HG03097 (cell line): ENCODE results near the gene MAP6.
"Not testable (repeated sequence)": the region's sequence is repeated elsewhere in the genome, so short reads cannot be mapped to it uniquely, and the experiment has no call there.

Experiments
- ATAC-seq: cut with Tn5 transposase; IDR thresholded peaks from one replicate; pipeline ENCODE4 v1.9.1; 2021; ENCODE audit not compliant: unreplicated experiment, low FRiP score

The MAP6 gene

GRCh38 chr11:75668451-75669297 lies at the start of gene MAP6:
MAP6 (minus strand) TSS chr11:75669038; CDS start chr11:75668369, 669 bp downstream.
- ATAC-seq, result no peak

- ATAC-seq, result no peak
Measured at GRCh38 chr11:75717608-75718418, 49.0 kb upstream of the MAP6 start, which contains the start of gene MOGAT2. MOGAT2 (plus strand) TSS chr11:75717838; CDS start chr11:75717889, 51 bp downstream.

- ATAC-seq, result no peak
Measured at GRCh38 chr11:75716659-75717058, 47.8 kb upstream of the MAP6 start.

- ATAC-seq, result no peak
Measured at GRCh38 chr11:75715688-75716087, 46.9 kb upstream of the MAP6 start.

- ATAC-seq, result no peak
Measured at GRCh38 chr11:75714211-75714610, 45.4 kb upstream of the MAP6 start.

- no peak for ATAC-seq
Measured at GRCh38 chr11:75706260-75706729, 37.5 kb upstream of the MAP6 start.

GRCh38 chr11:75705541-75705940 lies 36.7 kb upstream of the MAP6 start:
- no peak for ATAC-seq

GRCh38 chr11:75703695-75704237 lies 34.9 kb upstream of the MAP6 start:
- ATAC-seq, result no peak

GRCh38 chr11:75700940-75701339 lies 32.1 kb upstream of the MAP6 start:
- ATAC-seq, result no peak

- ATAC-seq, result no peak
Measured at GRCh38 chr11:75697906-75698581, 29.2 kb upstream of the MAP6 start.

GRCh38 chr11:75691804-75692203 lies 23.0 kb upstream of the MAP6 start:
- no peak for ATAC-seq

GRCh38 chr11:75689863-75690609 lies 21.2 kb upstream of the MAP6 start:
- no peak for ATAC-seq

- not testable (repeated sequence) for ATAC-seq
Measured at GRCh38 chr11:75683856-75684255, 15.0 kb upstream of the MAP6 start.

GRCh38 chr11:75679566-75679965 lies 10.7 kb upstream of the MAP6 start:
- ATAC-seq, result no peak

- no peak for ATAC-seq
Measured at GRCh38 chr11:75678620-75679259, 9.9 kb upstream of the MAP6 start.

- ATAC-seq, result no peak
Measured at GRCh38 chr11:75677909-75678308, 9.1 kb upstream of the MAP6 start.

GRCh38 chr11:75677275-75677674 lies 8.4 kb upstream of the MAP6 start:
- no peak for ATAC-seq

GRCh38 chr11:75673977-75674582 lies 5.2 kb upstream of the MAP6 start:
- no peak for ATAC-seq

- ATAC-seq, result no peak
Measured at GRCh38 chr11:75667831-75668450, 897 bp downstream of the MAP6 start.
